ENCODE measurements around the gene MYO1E.

GRCh38 chr15:59294574-59295260 is 78.0 kb downstream of the MYO1E start:
- TF ChIP-seq TAF1 (IDR thresholded peaks at IDR 0.05; ENCODE audit: low read depth, low read length): no peak
- no peak; the same call in 1 of the 2 replicates for TF ChIP-seq POLR2A (IDR thresholded peaks at IDR 0.05; ENCODE audit: low read depth, low read length)
- TF ChIP-seq SPI1 (IDR thresholded peaks at IDR 0.05; ENCODE audit: low read depth, low read length): no peak
- no peak for TF ChIP-seq POLR2AphosphoS5 (IDR thresholded peaks at IDR 0.05; ENCODE audit: low read depth, low read length)
- TF ChIP-seq PAX5 (IDR thresholded peaks at IDR 0.05; ENCODE audit: insufficient read depth, low read length, severe bottlenecking): no peak
